Measurements from ENCODE around the gene LGALS9.

Gene LGALS9

GRCh38 chr17:27596566-27597187 is 34.3 kb upstream of the LGALS9 start:
- ChIA-PET CTCF (no interaction called here), POLR2A (ENCODE audit: low non-redundant PET) (no interaction called here)
- TF ChIP-seq CTCF (conservative IDR thresholded peaks at IDR 0.05; ENCODE audit: low read depth) = no peak
- DNase-seq (ENCODE audit: low spot score) = no peak
- no peak overlapping the region for H3K27ac ChIP-seq

GRCh38 chr17:27597188-27597580 is 33.8 kb upstream of the LGALS9 start:
- no peak for TF ChIP-seq CTCF (conservative IDR thresholded peaks at IDR 0.05; ENCODE audit: low read depth)
- ChIA-PET POLR2A (ENCODE audit: low non-redundant PET) (no interaction called here), CTCF (interaction anchor here (0.8 kb wide), 1 partner anchor 103 kb away, joined by 4 read pairs; no protein-coding TSS in a partner anchor)
- no peak overlapping the region for H3K27ac ChIP-seq
- DNase-seq (ENCODE audit: low spot score) = no peak

- ChIA-PET CTCF (interaction anchor here (0.6 to 0.8 kb wide), 2 partner anchors 104 to 234 kb away, joined by 3 to 4 read pairs; no protein-coding TSS in a partner anchor), POLR2A (ENCODE audit: low non-redundant PET) (no interaction called here)
- no peak for TF ChIP-seq CTCF (conservative IDR thresholded peaks at IDR 0.05; ENCODE audit: low read depth)
- no peak for DNase-seq (ENCODE audit: low spot score)
- H3K27ac ChIP-seq = no peak overlapping the region
These were observed 33.1 kb upstream of the LGALS9 start for GRCh38 chr17:27597783-27598320.

- CTCF ChIA-PET = interaction anchor here (0.6 to 1.9 kb wide), 4 partner anchors 9 to 244 kb away, joined by 3 to 11 read pairs (median 6); partner anchors contain the start of gene KSR1
- DNase-seq (ENCODE audit: low spot score) = no peak
These were observed 32.5 kb upstream of the LGALS9 start for GRCh38 chr17:27598337-27599050.

GRCh38 chr17:27600471-27600870 is 30.5 kb upstream of the LGALS9 start:
- CTCF ChIA-PET = interaction anchor here (0.6 to 1.9 kb wide), 13 partner anchors 10 to 377 kb away, joined by 3 to 18 read pairs (median 6); partner anchors contain the start of gene KSR1
- DNase-seq (ENCODE audit: low spot score) = no peak
- POLR2A ChIA-PET (ENCODE audit: low non-redundant PET) = no interaction called here
- H3K27ac ChIP-seq = no peak overlapping the region
- no peak for TF ChIP-seq CTCF (conservative IDR thresholded peaks at IDR 0.05; ENCODE audit: low read depth)

More at GRCh38 chr17:27598337-27599050, 32.5 kb upstream of the LGALS9 start:
- TF ChIP-seq CTCF (conservative IDR thresholded peaks at IDR 0.05; ENCODE audit: low read depth) = no peak
- POLR2A ChIA-PET (ENCODE audit: low non-redundant PET) = no interaction called here
- no peak overlapping the region for H3K27ac ChIP-seq

GRCh38 chr17:27601069-27601974 is 29.7 kb upstream of the LGALS9 start:
- H3K27ac ChIP-seq = no peak overlapping the region
- ChIA-PET CTCF (interaction anchor here (0.7 to 1.8 kb wide), 8 partner anchors 27 to 247 kb away, joined by 3 to 8 read pairs (median 3); partner anchors contain the start of gene KSR1), POLR2A (ENCODE audit: low non-redundant PET) (no interaction called here)
- peak; percentile 90 for TF ChIP-seq CTCF (conservative IDR thresholded peaks at IDR 0.05; ENCODE audit: low read depth)
- peak; percentile 69 for DNase-seq (ENCODE audit: low spot score)

All from RWPE1 (cell line).